Stimulated activated naive B cell treated with anti-CD40 and anti-IgM and Interleukin-4, amounts not matched to agents 10 μg/mL and 1 μg/mL and 100 μg/mL, for 72 hours (primary cell): ENCODE results near the gene ERP44.
A peak's percentile ranks its signal among the peaks of the same experiment; 100 is the strongest.

Experiments
- ATAC-seq, 2 donors: fragments of 150-1000 bp; cut with Tn5 transposase; replicated peaks; 2 replicates each; pipeline ENCODE4 v1.10.0; 2021; ENCODE audit warnings: moderate library complexity in 1 of 2
- DNase-seq: peaks from one replicate; pipeline ENCODE4 v3.0.0; 2021
- H3K27ac Mint-ChIP-seq: one replicate; pipeline ENCODE4 v1.8.0; 2022; ENCODE audit warnings: mild to moderate bottlenecking, mixed read lengths
- H3K27me3 Mint-ChIP-seq, 2 donors: one replicate each; pipeline ENCODE4 v1.8.0; 2022; ENCODE audit warnings: mixed read lengths in 2 of 2
- H3K36me3 Mint-ChIP-seq, 2 donors: one replicate each; pipeline ENCODE4 v1.8.0; 2022; ENCODE audit warnings: mixed read lengths in 2 of 2, mild to moderate bottlenecking in 1 of 2
- H3K4me1 Mint-ChIP-seq, 2 donors: one replicate each; pipeline ENCODE4 v1.8.0; 2022; ENCODE audit warnings: mixed read lengths in 2 of 2, mild to moderate bottlenecking in 1 of 2
- H3K4me3 Mint-ChIP-seq, 2 donors: one replicate each; pipeline ENCODE4 v1.8.0; 2022; ENCODE audit warnings: mild to moderate bottlenecking in 2 of 2, mixed read lengths in 2 of 2, moderate library complexity in 1 of 2
- H3K9me3 Mint-ChIP-seq, 2 donors: one replicate each; pipeline ENCODE4 v1.8.0; 2022; ENCODE audit warnings: mixed read lengths in 2 of 2, mild to moderate bottlenecking in 1 of 2

ERP44 gene

GRCh38 chr9:100033877-100034551, 64.8 kb downstream of the ERP44 start:
- no peak for DNase-seq
- peaks cover 48 to 62% of the 10 kb centered on the region in 2 donors for H3K36me3 Mint-ChIP-seq
- ATAC-seq = no peak
- no peak overlapping the region for H3K27ac Mint-ChIP-seq
- no peak overlapping the region for H3K4me3 Mint-ChIP-seq
- H3K9me3 Mint-ChIP-seq = peaks cover 4% of the 10 kb centered on the region in 2 donors
- H3K27me3 Mint-ChIP-seq = no peaks in the 10 kb centered on the region
- H3K4me1 Mint-ChIP-seq = peaks cover 29 to 53% of the 10 kb centered on the region in 2 donors

GRCh38 chr9:100030548-100030947, 68.3 kb downstream of the ERP44 start:
- peaks cover 31 to 50% of the 10 kb centered on the region in 2 donors for H3K36me3 Mint-ChIP-seq
- H3K9me3 Mint-ChIP-seq = no peaks in the 10 kb centered on the region
- peak; percentile 50 to 53 for ATAC-seq
- H3K27ac Mint-ChIP-seq = no peak overlapping the region
- no peak for DNase-seq
- H3K4me1 Mint-ChIP-seq = peaks cover 21 to 38% of the 10 kb centered on the region in 2 donors
- no peak overlapping the region for H3K4me3 Mint-ChIP-seq
- H3K27me3 Mint-ChIP-seq = no peaks in the 10 kb centered on the region

- Mint-ChIP-seq H3K4me1 (peaks cover 18 to 38% of the 10 kb centered on the region in 2 donors), H3K36me3 (peaks cover 33 to 49% of the 10 kb centered on the region in 2 donors), H3K27ac (peak overlapping the region; percentile 80), H3K4me3 (no peak overlapping the region), H3K27me3 (no peaks in the 10 kb centered on the region), H3K9me3 (no peaks in the 10 kb centered on the region)
- no peak for DNase-seq
- ATAC-seq = no peak
These were observed 69.5 kb downstream of the ERP44 start for GRCh38 chr9:100029251-100029650.

DNA sequence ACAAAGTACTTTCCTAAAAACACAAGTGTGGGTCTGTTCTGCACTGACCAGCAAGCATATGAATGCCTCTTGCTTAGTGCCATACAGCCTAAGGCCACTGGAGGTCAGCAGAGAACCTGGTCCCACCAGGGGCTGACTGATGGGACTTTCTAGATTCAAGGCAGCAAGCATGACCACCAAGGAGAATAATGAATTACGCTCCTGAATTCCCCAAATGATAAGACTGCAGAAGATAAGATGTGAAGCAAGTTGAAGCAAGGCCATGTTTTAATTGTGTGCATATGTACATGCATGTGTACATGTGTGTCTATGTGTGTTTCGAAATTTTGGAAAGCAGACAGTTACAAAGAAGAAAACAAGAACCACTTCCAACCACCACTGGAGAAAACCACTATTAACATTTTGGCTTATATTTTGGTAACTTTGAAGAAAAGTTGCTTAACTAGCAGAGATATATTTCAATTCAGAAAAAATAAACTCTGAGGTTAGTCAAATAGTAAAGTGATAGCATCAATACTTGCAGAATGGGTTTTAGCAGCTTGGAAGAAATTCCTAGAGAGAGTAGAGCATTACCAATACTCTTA, 70.5 kb downstream of the ERP44 start:
- peak; percentile 60 for DNase-seq
- H3K36me3 Mint-ChIP-seq = peaks cover 29 to 47% of the 10 kb centered on the region in 2 donors
- H3K9me3 Mint-ChIP-seq = no peaks in the 10 kb centered on the region
- peaks cover 16 to 38% of the 10 kb centered on the region in 2 donors for H3K4me1 Mint-ChIP-seq
- H3K27me3 Mint-ChIP-seq = no peaks in the 10 kb centered on the region
- ATAC-seq = peak; percentile 94 to 98
- H3K27ac Mint-ChIP-seq = no peak overlapping the region
- H3K4me3 Mint-ChIP-seq = no peak overlapping the region

- no peak for DNase-seq
- no peaks in the 10 kb centered on the region for H3K9me3 Mint-ChIP-seq
These were observed 71.3 kb downstream of the ERP44 start for GRCh38 chr9:100027543-100027942.

DNA sequence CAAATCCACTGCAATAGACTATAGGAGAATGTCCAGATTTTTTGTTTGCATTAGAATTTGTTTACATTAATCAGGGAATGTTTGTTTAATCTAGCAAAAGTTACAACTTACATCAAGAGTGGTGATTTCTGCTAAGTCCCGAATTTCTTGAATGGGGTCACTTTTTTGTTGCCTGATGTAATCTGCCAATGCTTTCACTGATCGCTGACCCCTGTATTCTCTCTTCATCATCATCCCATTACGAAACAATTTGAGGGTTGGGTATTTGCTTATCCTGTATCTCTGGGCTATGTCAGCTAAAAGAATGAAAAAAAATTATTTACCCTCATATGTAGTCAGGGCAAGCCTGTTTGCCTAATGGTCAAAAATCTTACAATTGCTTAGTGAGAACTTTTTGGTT, 76.9 kb downstream of the ERP44 start:
- DNase-seq (no peak), ATAC-seq (no peak)
- no peaks in the 10 kb centered on the region for H3K9me3 Mint-ChIP-seq
- H3K27me3 Mint-ChIP-seq = no peaks in the 10 kb centered on the region
- H3K36me3 Mint-ChIP-seq = peaks cover 24 to 41% of the 10 kb centered on the region in 2 donors
- H3K4me1 Mint-ChIP-seq = peaks cover 4 to 11% of the 10 kb centered on the region in 2 donors
- no peak overlapping the region for H3K4me3 Mint-ChIP-seq
- no peak overlapping the region for H3K27ac Mint-ChIP-seq

More at GRCh38 chr9:100027543-100027942, 71.3 kb downstream of the ERP44 start:
- Mint-ChIP-seq H3K4me3 (no peak overlapping the region), H3K4me1 (peaks cover 16 to 38% of the 10 kb centered on the region in 2 donors), H3K27me3 (no peaks in the 10 kb centered on the region), H3K36me3 (peaks cover 23 to 40% of the 10 kb centered on the region in 2 donors), H3K27ac (peak overlapping the region; percentile 73)
- no peak for ATAC-seq

DNA sequence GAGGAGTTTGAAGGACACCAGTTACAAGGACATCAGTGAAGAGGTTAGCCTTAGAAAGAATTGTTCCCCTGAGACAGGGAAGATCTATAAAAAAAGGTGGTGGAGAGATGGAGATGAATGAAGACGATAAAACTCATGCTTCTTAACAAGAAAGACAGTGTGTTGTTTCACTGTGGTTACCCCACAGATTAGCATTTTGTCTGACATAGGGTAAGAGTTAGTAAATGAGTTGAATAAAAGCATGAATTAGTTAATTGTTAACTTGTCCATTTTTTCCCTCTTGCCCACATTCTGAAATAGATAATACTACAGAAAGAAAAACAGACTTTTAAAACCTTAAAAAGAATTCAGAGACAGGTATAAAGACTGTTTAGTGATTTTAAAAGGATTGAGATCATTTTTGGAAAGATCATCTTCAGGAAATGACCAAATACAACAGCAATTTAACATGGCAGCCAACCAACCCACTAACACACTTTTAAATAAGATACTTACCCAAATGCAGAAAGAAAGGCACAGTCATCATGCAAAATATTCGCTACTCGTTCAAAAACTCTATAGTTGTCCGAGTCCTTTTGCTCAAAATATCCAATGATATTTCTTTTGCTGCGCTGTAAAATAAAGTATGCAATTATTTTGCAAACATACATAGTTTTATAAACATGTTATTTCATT, 78.5 kb downstream of the ERP44 start:
- Mint-ChIP-seq H3K36me3 (peaks cover 20 to 34% of the 10 kb centered on the region in 2 donors), H3K27me3 (no peaks in the 10 kb centered on the region), H3K27ac (peak overlapping the region; percentile 38), H3K4me1 (peaks cover 4 to 11% of the 10 kb centered on the region in 2 donors), H3K4me3 (no peak overlapping the region), H3K9me3 (no peaks in the 10 kb centered on the region)
- DNase-seq (no peak), ATAC-seq (no peak)

GRCh38 chr9:100019541-100019940, 79.3 kb downstream of the ERP44 start:
- no peak overlapping the region for H3K4me3 Mint-ChIP-seq

DNA sequence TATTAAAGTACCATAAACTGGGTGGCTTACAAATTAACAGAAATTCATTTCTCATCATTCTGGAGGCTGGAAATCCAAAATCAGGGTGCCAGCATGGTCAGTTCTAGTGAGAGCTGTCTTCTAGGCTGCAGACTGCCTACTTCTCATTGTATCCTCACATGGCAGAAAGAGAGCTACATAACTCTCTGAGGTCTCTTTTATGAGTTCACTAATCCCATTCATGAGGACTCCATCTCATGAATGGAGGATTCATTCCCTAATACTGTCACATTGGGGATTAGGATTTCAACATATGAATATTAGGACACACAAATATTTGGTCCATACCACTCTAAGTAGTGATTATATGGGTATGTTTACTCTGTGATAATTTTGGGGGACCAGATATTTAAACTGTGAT, 84.0 kb downstream of the ERP44 start:
- Mint-ChIP-seq H3K27me3 (no peaks in the 10 kb centered on the region), H3K9me3 (peaks cover 2 to 6% of the 10 kb centered on the region in 2 donors), H3K27ac (no peak overlapping the region), H3K4me1 (peaks cover 4 to 8% of the 10 kb centered on the region in 2 donors), H3K36me3 (peaks cover 26 to 38% of the 10 kb centered on the region in 2 donors), H3K4me3 (no peak overlapping the region)
- ATAC-seq = no peak
- no peak for DNase-seq

More at GRCh38 chr9:100019541-100019940, 79.3 kb downstream of the ERP44 start:
- Mint-ChIP-seq H3K36me3 (peaks cover 15 to 32% of the 10 kb centered on the region in 2 donors), H3K9me3 (no peaks in the 10 kb centered on the region), H3K4me1 (peaks cover 4 to 11% of the 10 kb centered on the region in 2 donors), H3K27ac (peak overlapping the region; percentile 38), H3K27me3 (no peaks in the 10 kb centered on the region)
- no peak for DNase-seq
- no peak for ATAC-seq

DNA sequence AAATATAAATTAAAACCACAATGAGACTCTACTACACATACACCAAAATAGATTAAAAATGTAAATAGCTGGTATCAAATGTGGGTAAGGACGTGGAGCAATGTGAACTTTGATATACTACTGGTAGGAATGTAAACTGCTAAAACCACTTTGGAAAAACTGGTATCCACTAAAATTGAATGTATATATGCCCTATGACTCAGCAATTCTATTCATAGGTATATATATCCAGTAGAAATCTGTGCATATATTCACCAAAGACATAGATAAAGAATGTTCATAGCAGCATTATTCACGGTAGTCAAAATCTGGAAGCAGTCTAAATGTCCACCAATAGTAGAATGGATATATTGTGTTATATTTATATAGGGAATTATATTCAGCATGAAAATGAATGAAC, 85.2 kb downstream of the ERP44 start:
- Mint-ChIP-seq H3K27me3 (no peaks in the 10 kb centered on the region), H3K36me3 (peaks cover 20 to 36% of the 10 kb centered on the region in 2 donors), H3K4me3 (no peak overlapping the region), H3K9me3 (peaks cover 2 to 6% of the 10 kb centered on the region in 2 donors), H3K27ac (no peak overlapping the region), H3K4me1 (peaks cover 0 to 2% of the 10 kb centered on the region in 2 donors)
- ATAC-seq (no peak), DNase-seq (no peak)

GRCh38 chr9:100012279-100012678, 86.5 kb downstream of the ERP44 start:
- DNase-seq (no peak), ATAC-seq (no peak)
- Mint-ChIP-seq H3K9me3 (peaks cover 2 to 6% of the 10 kb centered on the region in 2 donors), H3K4me1 (peaks cover 0 to 2% of the 10 kb centered on the region in 2 donors), H3K27me3 (no peaks in the 10 kb centered on the region), H3K36me3 (peaks cover 24 to 40% of the 10 kb centered on the region in 2 donors), H3K4me3 (no peak overlapping the region), H3K27ac (no peak overlapping the region)

GRCh38 chr9:100011062-100011681, 87.6 kb downstream of the ERP44 start:
- Mint-ChIP-seq H3K27me3 (no peaks in the 10 kb centered on the region), H3K27ac (no peak overlapping the region), H3K4me3 (no peak overlapping the region), H3K36me3 (peaks cover 25 to 43% of the 10 kb centered on the region in 2 donors), H3K9me3 (peaks cover 2 to 6% of the 10 kb centered on the region in 2 donors), H3K4me1 (peaks cover 0 to 2% of the 10 kb centered on the region in 2 donors)
- peak in 1 of 2 donors; percentile 52 for ATAC-seq
- DNase-seq = no peak

DNA sequence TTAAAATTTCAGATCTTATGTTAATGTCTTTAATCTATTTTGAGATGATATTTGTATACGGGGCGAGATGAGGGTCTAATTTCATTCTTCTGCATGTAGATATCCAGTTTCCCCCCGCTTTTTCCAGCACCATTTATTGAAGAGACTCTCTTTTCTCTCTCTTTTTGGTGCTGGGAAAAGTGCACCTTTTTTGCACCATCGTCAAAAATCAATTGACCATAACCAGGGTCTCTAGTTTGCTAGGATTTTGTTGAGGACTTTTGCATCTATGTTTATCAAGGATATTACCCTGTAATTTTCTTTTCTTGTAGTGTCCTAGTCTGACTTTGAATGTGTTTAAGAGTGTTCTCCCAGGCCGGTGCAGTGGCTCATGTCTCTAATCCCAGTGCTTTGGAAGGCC, 99.0 kb downstream of the ERP44 start:
- Mint-ChIP-seq H3K27ac (no peak overlapping the region), H3K36me3 (peaks cover 59 to 80% of the 10 kb centered on the region in 2 donors), H3K9me3 (peaks cover 6 to 12% of the 10 kb centered on the region in 2 donors), H3K4me1 (peaks cover 0 to 4% of the 10 kb centered on the region in 2 donors), H3K27me3 (no peaks in the 10 kb centered on the region), H3K4me3 (no peak overlapping the region)
- no peak for DNase-seq
- ATAC-seq = no peak

DNA sequence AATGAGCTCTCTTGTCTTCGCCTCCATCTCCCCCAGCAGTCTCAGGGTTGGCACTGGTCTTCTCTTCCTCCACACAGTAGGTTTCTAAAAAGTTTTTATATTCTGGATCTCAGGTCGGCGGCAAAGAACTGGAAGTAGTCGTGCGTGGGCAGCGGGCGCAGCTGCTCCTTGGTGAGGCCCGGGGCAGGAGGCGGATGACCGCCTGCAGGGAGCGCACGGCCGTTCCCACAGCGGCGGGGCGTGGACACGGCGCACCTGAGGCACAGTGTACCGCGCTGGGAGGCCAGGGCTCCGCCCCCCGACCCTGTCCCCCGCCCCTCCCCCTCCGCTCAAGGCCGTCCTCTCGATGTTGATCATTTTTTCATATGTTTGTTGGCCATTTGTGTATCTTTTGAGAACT, 99.9 kb downstream of the ERP44 start:
- Mint-ChIP-seq H3K27me3 (no peaks in the 10 kb centered on the region), H3K4me3 (no peak overlapping the region), H3K27ac (peak overlapping the region; percentile 57), H3K4me1 (peaks cover 0 to 4% of the 10 kb centered on the region in 2 donors), H3K36me3 (peaks cover 62 to 82% of the 10 kb centered on the region in 2 donors), H3K9me3 (peaks cover 8 to 16% of the 10 kb centered on the region in 2 donors)
- ATAC-seq (no peak), DNase-seq (no peak)
